ENCODE results near the gene GPR17.

The GPR17 gene

GRCh38 chr2:127654838-127655175, 8.9 kb downstream of the GPR17 start:
- no peak for DNase-seq (ENCODE audit: low spot score)

- no peak for DNase-seq (ENCODE audit: low spot score)
Observed at GRCh38 chr2:127655209-127656073, 9.5 kb downstream of the GPR17 start.

GRCh38 chr2:127656569-127657231, 10.7 kb downstream of the GPR17 start:
- DNase-seq (ENCODE audit: low spot score), result no peak

- DNase-seq (ENCODE audit: low spot score), result no peak
Observed at GRCh38 chr2:127657232-127657595, 11.3 kb downstream of the GPR17 start.

- DNase-seq (ENCODE audit: low spot score), result no peak
Observed at GRCh38 chr2:127658146-127658545, 12.2 kb downstream of the GPR17 start.

GRCh38 chr2:127658641-127659407, 12.9 kb downstream of the GPR17 start:
- DNase-seq (ENCODE audit: low spot score), result no peak

GRCh38 chr2:127659408-127660290, 13.7 kb downstream of the GPR17 start:
- DNase-seq (ENCODE audit: low spot score), result no peak

GRCh38 chr2:127660291-127660578, 14.3 kb downstream of the GPR17 start:
- no peak for DNase-seq (ENCODE audit: low spot score)

- DNase-seq (ENCODE audit: low spot score), result peak; percentile 84
Observed at GRCh38 chr2:127661072-127661649, 15.2 kb downstream of the GPR17 start.

- DNase-seq (ENCODE audit: low spot score), result no peak
Observed at GRCh38 chr2:127661949-127662510, 16.1 kb downstream of the GPR17 start.

GRCh38 chr2:127662937-127663565, 17.1 kb downstream of the GPR17 start:
- no peak for DNase-seq (ENCODE audit: low spot score)

DNA sequence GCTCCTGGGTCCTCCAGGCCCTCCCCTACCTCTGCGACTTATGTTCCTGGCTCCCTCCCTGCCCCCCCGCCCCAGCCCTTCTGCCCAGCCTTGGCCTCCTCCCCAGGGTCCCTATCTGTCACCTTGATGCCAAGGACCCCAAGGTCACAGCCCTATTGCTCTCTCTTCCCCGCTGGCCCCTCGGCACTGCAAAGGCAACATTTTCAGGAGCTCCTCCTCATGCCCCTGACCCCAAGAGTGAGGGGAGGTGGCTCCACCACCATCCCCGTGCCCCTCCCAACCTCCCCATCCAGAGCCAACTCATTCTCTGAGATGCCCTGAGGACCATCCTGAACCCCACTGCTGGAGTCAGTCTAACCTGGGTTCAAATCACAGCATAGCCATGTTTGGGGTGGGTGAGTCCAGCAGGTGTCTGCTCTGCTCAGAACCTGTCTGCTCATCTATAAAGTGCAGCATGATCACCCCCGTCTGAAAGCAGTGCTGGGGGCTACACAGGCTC, 17.7 kb downstream of the GPR17 start:
- no peak for DNase-seq (ENCODE audit: low spot score)

GRCh38 chr2:127664065-127664894, 18.3 kb downstream of the GPR17 start:
- no peak for DNase-seq (ENCODE audit: low spot score)

GRCh38 chr2:127664895-127665225, 18.9 kb downstream of the GPR17 start:
- DNase-seq (ENCODE audit: low spot score), result no peak

DNA sequence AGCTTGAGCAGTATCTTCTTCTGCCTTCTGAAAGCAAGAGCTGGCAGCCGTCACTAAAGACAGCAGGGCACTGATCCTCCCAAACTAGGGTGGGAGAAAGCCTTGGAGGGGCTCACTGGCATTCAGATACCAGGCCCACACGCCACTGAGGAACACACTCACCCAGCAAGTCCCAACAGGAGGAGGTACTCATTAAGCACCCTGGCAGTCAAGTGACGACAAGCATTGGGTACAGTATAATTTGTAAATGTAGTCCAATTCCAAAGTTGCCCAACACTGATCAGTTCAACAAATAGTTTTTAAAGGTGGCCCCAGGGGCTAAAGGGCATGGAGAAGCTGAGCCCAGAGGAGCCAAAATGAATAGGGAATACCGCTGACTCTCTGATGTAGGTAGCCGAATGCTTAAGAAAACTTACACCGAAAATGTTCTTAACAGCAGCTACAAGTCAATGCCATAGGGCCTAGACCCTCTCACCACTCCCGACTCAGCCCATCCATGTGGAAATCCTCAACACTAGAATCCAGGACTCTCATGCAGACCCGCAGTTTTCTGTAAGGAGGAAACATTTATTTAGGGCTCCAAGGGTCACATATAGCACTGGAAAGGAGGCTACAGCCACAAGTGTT, 19.4 kb downstream of the GPR17 start:
- DNase-seq (ENCODE audit: low spot score), result no peak

DNA sequence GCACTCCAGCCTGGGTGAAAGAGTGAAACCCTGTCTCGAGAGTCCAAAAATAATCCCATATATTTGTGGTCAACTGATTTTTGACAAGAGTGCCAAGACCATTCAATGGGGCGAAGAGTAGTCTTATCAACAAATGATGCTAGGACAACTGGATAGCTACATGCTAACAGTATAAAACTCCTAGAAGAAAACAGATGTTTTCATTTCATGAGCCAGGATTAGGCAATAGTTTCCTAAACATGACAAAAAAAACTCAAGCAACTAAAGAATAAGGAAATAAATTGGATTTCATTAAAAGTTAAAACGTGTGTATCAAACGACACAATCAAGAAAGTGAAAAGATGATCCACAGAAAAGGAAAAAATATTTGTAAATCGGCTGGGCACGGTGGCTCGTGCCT, 23.1 kb downstream of the GPR17 start:
- DNase-seq (ENCODE audit: low spot score), result no peak

- DNase-seq (ENCODE audit: low spot score), result no peak
Observed at GRCh38 chr2:127670055-127670956, 24.4 kb downstream of the GPR17 start.

DNA sequence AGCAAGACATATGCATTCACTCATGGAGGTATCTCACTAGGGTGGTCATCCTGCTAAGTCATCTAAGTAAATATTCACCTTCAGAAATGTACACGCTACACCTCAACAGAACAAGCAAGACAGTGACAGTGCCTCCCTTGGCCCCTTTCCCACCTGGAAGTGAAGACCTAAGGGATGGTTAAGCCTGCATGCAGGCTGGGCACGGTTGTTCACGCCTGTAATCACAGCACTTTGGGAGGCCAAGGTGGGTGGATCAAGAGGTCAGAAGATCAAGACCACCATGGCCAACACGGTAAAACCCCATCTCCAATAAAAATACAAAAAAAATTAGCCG, 25.0 kb downstream of the GPR17 start:
- no peak for DNase-seq (ENCODE audit: low spot score)

All from globus pallidus (tissue), 1 donor.